GM12878 (cell line): ENCODE results near the gene AURKA. TPM values are rescaled to one million over a fixed set of nuclear protein-coding genes. Genes with fewer than 3 reads are reported as not detected.

ENCODE experiments used
- ATAC-seq: fragments of 200-7000 bp; cut with Tn5 transposase; 3 replicates; pipeline ENCODE4 v1.9.1; 2020; ENCODE audit warnings: mild to moderate bottlenecking, moderate library complexity
- BruUV-seq: library from RNA; stranded (reverse); fragments of 400-500 nt; replicated peaks from 2 replicates; lab custom pipeline; 2021; lab: Mats Ljungman, UMichigan
- CTCF ChIA-PET: fragments of 300-600 bp; sonication (Branson Sonifier 250); formaldehyde crosslinking; extraction: SDS; loops from one replicate; lab custom pipeline; 2021; ENCODE audit warnings: inconsistent platforms; lab: Yijun Ruan, JAX
- POLR2A ChIA-PET: fragments of 350-600 bp; formaldehyde crosslinking; extraction: SDS; loops from one replicate; lab custom pipeline; 2021; ENCODE audit warnings: inconsistent platforms; lab: Charles Lee
- RAD21 ChIA-PET: fragments of 300-600 bp; sonication (Branson Sonifier 250); formaldehyde crosslinking; loops from one replicate; lab custom pipeline; 2023; ENCODE audit warnings: antibody characterized with exemption; ENCODE audit not compliant: unreplicated experiment; lab: Charles Lee
- SMC1A ChIA-PET: fragments of 300-600 bp; sonication (Branson Sonifier 250); formaldehyde crosslinking; loops from one replicate; lab custom pipeline; 2023; ENCODE audit not compliant: unreplicated experiment, uncharacterized antibody; lab: Charles Lee
- DNase-seq: peaks from one replicate; pipeline ENCODE4 v3.0.0-alpha.2; 2011; ENCODE audit warnings: low read depth, low spot score
- FAIRE-seq: peaks from 3 replicates; lab custom pipeline; 2011; peaks lifted over from hg19 to GRCh38; lab: Jason Lieb, UNC
- H2AFZ ChIP-seq: 2 replicates; pipeline ENCODE4 v1.6.0; 2011; ENCODE audit warnings: low read depth, low read length, control low read depth; ENCODE audit not compliant: control insufficient read depth
- H3K27ac ChIP-seq: 2 replicates; pipeline ENCODE4 v1.5.1; 2011; ENCODE audit warnings: control low read depth; ENCODE audit not compliant: control insufficient read depth, insufficient read depth
- H3K27me3 ChIP-seq, 2 experiments: replicated peaks in 1 of 2; 2 replicates each; pipeline versions ENCODE4 v1.6.0 to v1.6.1; 2011; ENCODE audit warnings: low read length in 1 of 2; ENCODE audit not compliant: control insufficient read depth in 2 of 2, insufficient read depth in 2 of 2
- H3K36me3 ChIP-seq, 2 experiments: 2 replicates each; pipeline ENCODE4 v1.5.1; 2011; ENCODE audit warnings: low read length in 1 of 2; ENCODE audit not compliant: control insufficient read depth in 2 of 2, insufficient read depth in 2 of 2
- H3K4me1 ChIP-seq: 2 replicates; pipeline ENCODE4 v1.6.1; 2011; ENCODE audit warnings: mild to moderate bottlenecking, low read length, moderate library complexity, mixed read lengths; ENCODE audit not compliant: control insufficient read depth, insufficient read depth
- H3K4me2 ChIP-seq: 2 replicates; pipeline ENCODE4 v1.6.0; 2011; ENCODE audit warnings: control low read depth; ENCODE audit not compliant: control insufficient read depth, insufficient read depth
- H3K4me3 ChIP-seq: fragments of 200-600 bp; sonication (generic); 2 replicates; pipeline ENCODE4 v1.5.1; 2016
- H3K79me2 ChIP-seq: 2 replicates; pipeline ENCODE4 v1.6.0; 2011; ENCODE audit warnings: low read length; ENCODE audit not compliant: control insufficient read depth, insufficient read depth
- H3K9ac ChIP-seq: 2 replicates; pipeline ENCODE4 v1.8.0; 2011; ENCODE audit warnings: low read length, control low read depth, mixed read lengths; ENCODE audit not compliant: control insufficient read depth, insufficient read depth
- H3K9me3 ChIP-seq: replicated peaks from 3 replicates; pipeline ENCODE4 v1.5.1; 2011; ENCODE audit warnings: mild to moderate bottlenecking, low read length; ENCODE audit not compliant: control insufficient read depth, insufficient read depth
- H4K20me1 ChIP-seq: 2 replicates; pipeline ENCODE4 v1.6.0; 2011; ENCODE audit not compliant: control insufficient read depth, insufficient read depth
- ATF7 ChIP-seq: fragments of 450-650 bp; IDR thresholded peaks from 2 replicates; pipeline ENCODE4 v1.6.1; 2016; ENCODE audit warnings: low read depth, mild to moderate bottlenecking
- CBX5 ChIP-seq: sonication (generic); IDR thresholded peaks from 2 replicates; pipeline ENCODE4 v1.6.1; 2016; ENCODE audit warnings: low read depth, moderate library complexity, mild to moderate bottlenecking, inconsistent platforms
- CHD2 ChIP-seq: IDR thresholded peaks from 2 replicates; pipeline ENCODE4 v1.6.1; 2011; ENCODE audit warnings: low read depth, low read length, improper control_type of control experiment, borderline replicate concordance
- FOXM1 ChIP-seq: IDR thresholded peaks from 2 replicates; pipeline ENCODE4 v1.6.1; 2012; ENCODE audit warnings: low read depth, mild to moderate bottlenecking, inconsistent platforms, low read length, moderate library complexity
- KDM1A ChIP-seq: fragments of 200-600 bp; sonication (generic); IDR thresholded peaks from 2 replicates; pipeline ENCODE4 v1.6.1; 2016; ENCODE audit warnings: borderline replicate concordance
- SIN3A ChIP-seq: IDR thresholded peaks from 2 replicates; pipeline ENCODE4 v1.6.1; 2012; ENCODE audit warnings: low read depth, low read length, improper control_type of control experiment
- SP1 ChIP-seq: IDR thresholded peaks from one replicate; pipeline ENCODE4 v1.6.1; 2011; ENCODE audit warnings: low read depth, low read length
- STAT3 ChIP-seq: IDR thresholded peaks from 2 replicates; pipeline ENCODE4 v1.6.1; 2011; ENCODE audit warnings: low read depth, low read length, improper control_type of control experiment
- WGBS: methylation state at CpG from one replicate; pipeline ENCODE4 v1.1.6; 2016; ENCODE audit warnings: low lambda C conversion rate; ENCODE audit not compliant: insufficient replicate concordance, insufficient coverage; ENCODE audit errors: missing lambda C conversion rate; 5-methylcytosine and 5-hydroxymethylcytosine counted together
- in situ Hi-C: fragments of 300-500 bp; cut with MboI; formaldehyde crosslinking; loops from 9 replicates; pipeline ENCODE4 v1.14.3; 2018; ENCODE audit warnings: mixed read lengths
- intact Hi-C: fragments of 100-400 bp; cut with micrococcal nuclease; formaldehyde crosslinking; loops from one replicate; pipeline ENCODE4 v1.14.2; 2022; ENCODE audit not compliant: unreplicated experiment
- polyA plus RNA-seq, 11 experiments: library from polyadenylated mRNA; depleted of rRNA in 4 of 11; unstranded in 6 of 11; stranded (reverse) in 5 of 11; fragments of >200 nt; fragmentation: Nextera tagmentation in 4 of 11; fragmentation: Illumina TruSeq in 1 of 11; extraction: Ambion mirVana in 4 of 11; extraction: Trizol in 1 of 11; gene quantifications; 1 replicate in 1 of 11; 2 replicates in 10 of 11; pipeline versions ENCODE4 v1.2.1 to v1.2.3, GENCODE V29; 2011 to 2016; ENCODE audit warnings: inconsistent platforms in 2 of 11, missing spikeins in 2 of 11, low read depth in 1 of 11
- total RNA-seq, 4 experiments: library from RNA; depleted of rRNA in 3 of 4; stranded (reverse); fragments of >200 nt in 3 of 4; fragmentation: Illumina TruSeq in 1 of 4; extraction: Trizol in 1 of 4; gene quantifications; 2 replicates each; pipeline versions ENCODE4 v1.2.1 to v1.2.3, GENCODE V29; 2013 to 2021
- TF ChIP-seq, protein P1 (sequence below): IDR thresholded peaks from 2 replicates; pipeline ENCODE4 v1.6.1; 2011; ENCODE audit warnings: borderline replicate concordance, low read depth, mild to moderate bottlenecking, moderate library complexity, mixed read lengths, low read length; ENCODE audit not compliant: insufficient read depth; ENCODE audit errors: extremely low read length
- TF ChIP-seq, protein P2 (sequence below): fragments of 450-650 bp; IDR thresholded peaks from 2 replicates; pipeline ENCODE4 v1.6.1; 2017; ENCODE audit warnings: mild to moderate bottlenecking, moderate library complexity

AURKA gene
- total and polyA plus RNA-seq, 10 of the 15 experiments (the other 5 are each of a cell fraction or from before 2014, with no cell fraction given), result 57.3 to 122 (median 73.4) TPM

DNA sequence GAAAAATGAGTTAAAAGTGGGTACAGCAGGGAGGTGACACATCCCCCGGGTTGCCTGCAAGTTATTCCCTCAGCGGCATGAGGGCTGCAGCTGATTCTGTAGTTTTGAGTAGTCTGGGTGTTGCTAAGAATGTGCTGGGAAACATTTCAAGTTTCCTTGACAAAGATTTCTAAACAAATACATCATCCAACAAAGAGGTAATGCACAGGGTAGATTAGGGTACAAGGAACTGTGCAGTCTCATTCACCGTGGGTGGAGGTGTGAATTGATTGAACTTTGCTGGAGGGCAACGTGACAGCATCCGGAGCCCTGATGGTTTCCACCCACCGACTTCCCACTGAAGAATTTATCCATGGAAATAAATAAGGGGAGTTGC, 41.9 kb upstream of the AURKA start:
- Histone ChIP-seq H3K27ac (no peak overlapping the region), H3K4me2 (no peak overlapping the region), H4K20me1 (no peaks in the 10 kb centered on the region), H3K79me2 (no peaks in the 10 kb centered on the region), H3K4me1 (peaks cover 7% of the 10 kb centered on the region), H3K27me3 (no peaks in the 10 kb centered on the region), H3K36me3 (no peaks in the 10 kb centered on the region), H2AFZ (no peak overlapping the region; the same call in 1 of the 2 replicates), H3K4me3 (no peak overlapping the region), H3K9me3 (no peaks in the 10 kb centered on the region), H3K9ac (no peak overlapping the region)
- TF ChIP-seq STAT3 (no peak), KDM1A (no peak), SIN3A (no peak), CHD2 (no peak), SP1 (no peak), ATF7 (no peak), CBX5 (no peak), FOXM1 (no peak)
- TF ChIP-seq, protein P1, sequence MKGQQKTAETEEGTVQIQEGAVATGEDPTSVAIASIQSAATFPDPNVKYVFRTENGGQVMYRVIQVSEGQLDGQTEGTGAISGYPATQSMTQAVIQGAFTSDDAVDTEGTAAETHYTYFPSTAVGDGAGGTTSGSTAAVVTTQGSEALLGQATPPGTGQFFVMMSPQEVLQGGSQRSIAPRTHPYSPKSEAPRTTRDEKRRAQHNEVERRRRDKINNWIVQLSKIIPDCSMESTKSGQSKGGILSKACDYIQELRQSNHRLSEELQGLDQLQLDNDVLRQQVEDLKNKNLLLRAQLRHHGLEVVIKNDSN, result no peak
- TF ChIP-seq, protein P2, sequence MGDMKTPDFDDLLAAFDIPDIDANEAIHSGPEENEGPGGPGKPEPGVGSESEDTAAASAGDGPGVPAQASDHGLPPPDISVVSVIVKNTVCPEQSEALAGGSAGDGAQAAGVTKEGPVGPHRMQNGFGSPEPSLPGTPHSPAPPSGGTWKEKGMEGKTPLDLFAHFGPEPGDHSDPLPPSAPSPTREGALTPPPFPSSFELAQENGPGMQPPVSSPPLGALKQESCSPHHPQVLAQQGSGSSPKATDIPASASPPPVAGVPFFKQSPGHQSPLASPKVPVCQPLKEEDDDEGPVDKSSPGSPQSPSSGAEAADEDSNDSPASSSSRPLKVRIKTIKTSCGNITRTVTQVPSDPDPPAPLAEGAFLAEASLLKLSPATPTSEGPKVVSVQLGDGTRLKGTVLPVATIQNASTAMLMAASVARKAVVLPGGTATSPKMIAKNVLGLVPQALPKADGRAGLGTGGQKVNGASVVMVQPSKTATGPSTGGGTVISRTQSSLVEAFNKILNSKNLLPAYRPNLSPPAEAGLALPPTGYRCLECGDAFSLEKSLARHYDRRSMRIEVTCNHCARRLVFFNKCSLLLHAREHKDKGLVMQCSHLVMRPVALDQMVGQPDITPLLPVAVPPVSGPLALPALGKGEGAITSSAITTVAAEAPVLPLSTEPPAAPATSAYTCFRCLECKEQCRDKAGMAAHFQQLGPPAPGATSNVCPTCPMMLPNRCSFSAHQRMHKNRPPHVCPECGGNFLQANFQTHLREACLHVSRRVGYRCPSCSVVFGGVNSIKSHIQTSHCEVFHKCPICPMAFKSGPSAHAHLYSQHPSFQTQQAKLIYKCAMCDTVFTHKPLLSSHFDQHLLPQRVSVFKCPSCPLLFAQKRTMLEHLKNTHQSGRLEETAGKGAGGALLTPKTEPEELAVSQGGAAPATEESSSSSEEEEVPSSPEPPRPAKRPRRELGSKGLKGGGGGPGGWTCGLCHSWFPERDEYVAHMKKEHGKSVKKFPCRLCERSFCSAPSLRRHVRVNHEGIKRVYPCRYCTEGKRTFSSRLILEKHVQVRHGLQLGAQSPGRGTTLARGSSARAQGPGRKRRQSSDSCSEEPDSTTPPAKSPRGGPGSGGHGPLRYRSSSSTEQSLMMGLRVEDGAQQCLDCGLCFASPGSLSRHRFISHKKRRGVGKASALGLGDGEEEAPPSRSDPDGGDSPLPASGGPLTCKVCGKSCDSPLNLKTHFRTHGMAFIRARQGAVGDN, result no peak
- ChIA-PET RAD21 (interaction anchor here (0.7 kb wide), 1 partner anchor 39 kb away, joined by 3 read pairs; no protein-coding TSS in a partner anchor), POLR2A (no interaction called here), CTCF (interaction anchor here (1.3 to 1.5 kb wide), 2 partner anchors 13 to 37 kb away, joined by 3 to 4 read pairs; no protein-coding TSS in a partner anchor), SMC1A (interaction anchor here (1.4 to 1.6 kb wide), 3 partner anchors 8 to 42 kb away, joined by 3 to 7 read pairs (median 5); partner anchors contain the start of genes AURKA and CSTF1)
- intact Hi-C loops (no loop called here), in situ Hi-C loops (no loop called here)
- no peak for ATAC-seq
- DNase-seq, result no peak
- 85% methylated on average over 6 of the region's 6 CpGs for WGBS
- FAIRE-seq, result no peak
- BruUV-seq, result no TSS peak
